HG03558 (cell line): ENCODE results near the gene DUSP2.
A peak's percentile ranks its signal among the peaks of the same experiment; 100 is the strongest.
"Not testable (repeated sequence)": the region's sequence is repeated elsewhere in the genome, so short reads cannot be mapped to it uniquely, and the experiment has no call there.

Experiments
- ATAC-seq: cut with Tn5 transposase; IDR thresholded peaks from one replicate; pipeline ENCODE4 v1.9.1; 2021; ENCODE audit warnings: moderate number of reproducible peaks; ENCODE audit not compliant: unreplicated experiment; ENCODE audit errors: extremely low read depth

Gene DUSP2

GRCh38 chr2:96148410-96149217, 3.4 kb upstream of the DUSP2 start:
- peak; percentile 25 for ATAC-seq

GRCh38 chr2:96147593-96148201, 2.5 kb upstream of the DUSP2 start:
- no peak for ATAC-seq

- ATAC-seq, result no peak
Measured at GRCh38 chr2:96146881-96147592, 1.8 kb upstream of the DUSP2 start.

GRCh38 chr2:96146153-96146880, 1.1 kb upstream of the DUSP2 start:
- ATAC-seq, result no peak

GRCh38 chr2:96145848-96146152, 560 bp upstream of the DUSP2 start:
- no peak for ATAC-seq

- no peak for ATAC-seq
Measured at GRCh38 chr2:96144481-96145035, 682 bp downstream of the DUSP2 start.

- no peak for ATAC-seq
Measured at GRCh38 chr2:96143848-96144480, 1.3 kb downstream of the DUSP2 start.

GRCh38 chr2:96143231-96143847, 1.9 kb downstream of the DUSP2 start:
- no peak for ATAC-seq

- ATAC-seq, result no peak
Measured at GRCh38 chr2:96142217-96143113, 2.8 kb downstream of the DUSP2 start.

- ATAC-seq, result not testable (repeated sequence)
Measured at GRCh38 chr2:96141624-96141967, 3.6 kb downstream of the DUSP2 start.

- ATAC-seq, result no peak
Measured at GRCh38 chr2:96140941-96141623, 4.2 kb downstream of the DUSP2 start.

GRCh38 chr2:96139181-96139758, 6.0 kb downstream of the DUSP2 start:
- ATAC-seq, result no peak

- ATAC-seq, result no peak
Measured at GRCh38 chr2:96138179-96139145, 6.8 kb downstream of the DUSP2 start, which contains the start of gene ASTL. Gene ASTL (minus strand): TSS chr2:96138502. CDS start chr2:96138436, 66 bp downstream.

GRCh38 chr2:96137321-96138178, 7.7 kb downstream of the DUSP2 start:
- ATAC-seq, result no peak

- no peak for ATAC-seq
Measured at GRCh38 chr2:96136129-96136720, 9.0 kb downstream of the DUSP2 start.
